ENCODE results near the gene LRRC23. TPM values are rescaled to one million over a fixed set of nuclear protein-coding genes. Genes with fewer than 3 reads are reported as not detected.
"Not testable (repeated sequence)": the region's sequence is repeated elsewhere in the genome, so short reads cannot be mapped to it uniquely, and the experiment has no call there.

Gene LRRC23
- total RNA-seq, 1 experiment from 2014 or later = 2.7 TPM

DNA sequence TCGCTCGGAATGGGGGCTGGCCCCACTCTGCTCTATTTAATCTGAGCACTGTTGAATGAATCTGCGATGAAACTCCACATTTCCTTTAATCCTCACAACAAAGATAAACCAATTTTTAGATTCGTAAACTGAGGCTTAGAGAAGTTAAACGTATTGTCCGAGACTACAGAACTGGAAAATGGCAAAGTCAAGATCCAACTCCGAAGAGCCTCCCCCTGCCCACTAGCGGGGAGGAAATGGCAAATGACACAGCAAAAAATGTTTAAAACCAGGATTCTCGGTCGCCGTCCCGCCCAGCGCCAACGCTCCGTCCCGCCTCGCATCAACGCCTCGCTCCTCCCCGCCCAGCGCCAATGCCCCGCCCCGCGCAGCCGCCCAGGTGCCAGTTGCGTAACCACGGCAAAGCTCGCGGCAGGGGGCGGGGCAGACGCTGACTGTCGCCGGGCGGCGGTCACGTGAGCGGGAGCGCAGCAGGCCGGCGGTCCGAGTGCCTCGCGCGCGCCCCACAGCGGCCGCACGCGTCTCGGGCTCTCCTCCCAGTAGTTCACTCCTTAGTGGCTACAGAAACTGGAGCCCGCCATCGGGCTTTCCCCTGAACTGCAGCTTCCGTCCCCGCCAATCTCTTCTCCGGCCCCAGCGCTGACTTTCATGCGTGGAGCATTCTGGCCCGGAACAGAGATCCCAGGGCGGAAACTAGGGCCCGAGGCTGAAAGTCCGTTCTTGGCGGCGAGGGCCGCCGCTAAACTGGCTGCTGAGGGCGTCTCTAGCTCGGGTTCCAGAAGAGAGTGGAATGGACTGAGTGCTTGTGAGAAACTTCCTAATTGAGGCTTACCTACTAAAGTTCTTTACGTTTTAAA, 13.6 kb upstream of the LRRC23 start:
- peak; percentile 94 for DNase-seq
- H3K9me3 ChIP-seq = no peaks in the 10 kb centered on the region
- H3K36me3 ChIP-seq = peaks cover 6% of the 10 kb centered on the region
- H3K27me3 ChIP-seq = no peaks in the 10 kb centered on the region
- H3K4me3 ChIP-seq = peak overlapping the region; percentile 42

DNA sequence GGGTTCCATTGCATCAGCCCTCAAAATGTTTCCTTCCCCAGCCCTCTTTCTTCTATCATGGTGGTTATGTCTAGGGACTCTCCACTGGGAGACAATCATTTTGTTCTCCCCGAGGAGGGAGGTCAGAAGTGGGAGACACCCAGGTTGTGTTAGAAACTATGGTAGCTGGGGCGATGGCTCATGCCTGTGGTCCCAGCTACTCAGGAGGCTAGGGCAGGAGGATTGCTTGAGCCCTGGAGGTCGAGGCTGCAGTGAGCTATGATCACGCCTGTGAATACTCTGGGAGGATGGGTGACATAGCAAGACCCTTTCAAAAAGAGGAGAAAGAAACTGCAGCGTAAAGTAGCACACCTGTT, 13.0 kb upstream of the LRRC23 start:
- Histone ChIP-seq H3K36me3 (peaks cover 6% of the 10 kb centered on the region), H3K27me3 (no peaks in the 10 kb centered on the region), H3K4me3 (peak overlapping the region; percentile 42), H3K9me3 (no peaks in the 10 kb centered on the region)
- no peak for DNase-seq

DNA sequence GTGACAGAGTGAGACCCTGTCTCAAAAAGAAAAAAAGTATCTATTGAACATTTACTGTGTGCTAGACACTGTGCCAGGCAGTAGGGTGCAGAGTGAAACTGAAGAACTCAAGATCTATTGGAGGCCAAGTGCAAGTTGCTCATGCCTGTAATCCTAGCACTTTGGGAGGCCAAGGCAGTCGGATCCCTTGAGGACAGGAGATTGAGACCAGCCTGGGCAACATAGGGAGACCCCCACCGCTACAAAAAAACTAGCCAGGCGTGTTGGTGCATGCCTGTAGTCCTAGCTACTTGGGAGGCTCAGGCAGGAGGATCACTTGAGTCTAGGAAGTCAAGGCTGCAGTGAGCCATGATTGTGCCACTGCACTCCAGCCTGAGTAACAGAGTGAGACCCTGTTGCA, 11.9 kb upstream of the LRRC23 start:
- not testable (repeated sequence) for DNase-seq, H3K4me3 ChIP-seq

DNA sequence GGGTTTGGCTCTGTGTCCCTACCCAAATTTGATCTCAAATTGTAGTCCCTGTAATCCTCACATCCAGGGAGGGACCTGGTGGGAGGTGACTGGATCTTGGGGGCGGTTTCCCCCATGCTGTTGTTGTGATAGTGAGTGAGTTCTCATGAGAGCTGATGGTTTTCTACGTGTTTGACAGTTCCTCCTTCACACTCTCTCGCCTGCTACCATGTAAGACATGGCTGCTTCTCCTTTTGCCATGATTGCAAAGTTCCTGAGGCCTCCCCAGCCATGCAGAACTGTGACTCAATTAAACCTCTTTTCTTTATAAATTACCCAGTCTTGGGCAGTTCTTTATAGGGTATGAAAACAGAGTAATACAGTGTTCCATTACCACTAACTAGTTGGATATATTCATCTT, 10.3 kb upstream of the LRRC23 start:
- peaks cover 6% of the 10 kb centered on the region for H3K36me3 ChIP-seq
- H3K27me3 ChIP-seq = no peaks in the 10 kb centered on the region
- DNase-seq = no peak
- no peaks in the 10 kb centered on the region for H3K9me3 ChIP-seq
- H3K4me3 ChIP-seq = no peak overlapping the region

More for the DNA sequence above, 11.9 kb upstream of the LRRC23 start:
- H3K9me3 ChIP-seq, H3K36me3 ChIP-seq, H3K27me3 ChIP-seq: not testable (repeated sequence)

DNA sequence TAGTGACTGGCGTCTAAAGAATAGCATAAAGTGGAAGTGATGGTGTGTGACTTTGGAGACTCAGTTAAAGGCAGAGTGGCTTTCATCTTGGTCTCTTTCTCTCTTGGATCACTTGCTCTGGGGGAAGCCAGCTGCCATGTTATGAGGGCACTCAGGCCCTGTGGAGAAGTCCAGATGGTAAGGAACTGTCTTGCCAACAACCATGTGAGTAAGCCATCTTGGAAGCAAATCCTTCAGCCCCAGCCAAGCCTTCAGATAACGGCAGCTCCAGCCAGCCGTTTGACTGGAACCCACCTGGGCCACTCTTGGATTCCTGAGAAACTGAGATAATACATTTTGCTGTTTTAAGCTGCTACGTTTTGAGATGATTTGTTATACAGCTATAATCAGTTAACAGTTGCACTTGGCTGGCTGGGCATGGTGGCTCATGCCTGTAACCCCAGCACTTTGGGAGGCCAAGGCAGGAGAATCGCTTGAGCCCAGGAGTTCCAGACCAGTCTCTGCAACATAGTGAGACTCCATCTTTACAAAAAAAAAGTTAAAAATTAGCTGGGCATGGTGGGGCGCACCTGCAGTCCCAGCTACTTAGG, 7.7 kb upstream of the LRRC23 start:
- DNase-seq = peak; percentile 82
- Histone ChIP-seq H3K9me3 (no peaks in the 10 kb centered on the region), H3K27me3 (no peaks in the 10 kb centered on the region), H3K36me3 (no peaks in the 10 kb centered on the region), H3K4me3 (no peak overlapping the region)

DNA sequence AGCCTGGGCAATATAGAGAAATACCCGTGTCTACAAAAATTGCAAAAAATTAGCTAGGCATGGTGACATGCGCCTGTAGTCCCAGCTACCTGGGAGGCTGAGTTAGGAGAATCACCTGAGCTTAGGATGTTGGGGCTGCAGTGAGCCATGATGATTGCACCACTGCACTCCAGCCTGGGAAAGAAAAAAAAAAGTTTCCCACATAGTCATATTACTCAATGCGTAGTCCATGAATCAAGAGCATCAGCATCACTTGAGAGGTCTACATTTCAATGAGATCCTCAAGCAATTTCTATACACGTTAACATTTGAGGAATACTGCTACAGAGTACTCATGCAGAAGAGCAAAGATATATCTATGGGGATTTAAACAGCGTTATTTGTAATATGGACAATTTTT, 5.2 kb upstream of the LRRC23 start:
- Histone ChIP-seq H3K4me3 (no peak overlapping the region), H3K36me3 (no peaks in the 10 kb centered on the region), H3K9me3 (no peaks in the 10 kb centered on the region), H3K27me3 (no peaks in the 10 kb centered on the region)
- DNase-seq = no peak

DNA sequence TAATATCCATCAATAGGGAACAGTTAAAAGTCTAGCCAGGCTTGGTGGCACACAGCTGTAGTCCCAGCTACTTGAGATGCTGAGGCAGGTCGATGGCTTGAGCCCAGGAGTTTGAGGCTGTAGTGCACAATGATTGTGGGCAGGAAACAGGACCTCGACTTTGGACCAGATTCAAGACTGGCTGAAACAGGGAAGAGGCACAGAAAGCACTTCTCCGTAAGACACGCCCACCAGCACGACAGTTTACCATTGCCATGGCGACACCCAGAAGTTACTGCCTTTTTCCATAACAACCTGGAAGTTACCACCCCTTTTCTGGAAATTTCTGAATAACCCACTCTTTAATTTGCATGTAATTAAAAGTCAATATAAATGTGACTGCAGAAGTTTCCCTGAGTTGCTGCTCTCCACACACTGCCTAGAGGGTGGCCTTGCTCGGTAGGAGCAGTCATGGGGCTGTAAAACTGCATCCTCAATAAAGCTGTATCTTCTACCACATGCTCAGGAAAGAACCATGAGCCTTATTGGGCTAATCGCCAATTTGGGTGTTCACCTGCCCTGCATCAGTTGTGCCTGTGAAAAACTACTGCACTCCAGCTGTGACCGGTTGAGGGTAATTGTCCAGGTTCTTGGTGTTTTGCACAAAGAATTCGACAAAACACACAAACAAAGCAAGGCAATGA, 4.6 kb upstream of the LRRC23 start:
- Histone ChIP-seq H3K27me3 (no peaks in the 10 kb centered on the region), H3K36me3 (no peaks in the 10 kb centered on the region), H3K9me3 (no peaks in the 10 kb centered on the region), H3K4me3 (no peak overlapping the region)
- peak; percentile 48 for DNase-seq

DNA sequence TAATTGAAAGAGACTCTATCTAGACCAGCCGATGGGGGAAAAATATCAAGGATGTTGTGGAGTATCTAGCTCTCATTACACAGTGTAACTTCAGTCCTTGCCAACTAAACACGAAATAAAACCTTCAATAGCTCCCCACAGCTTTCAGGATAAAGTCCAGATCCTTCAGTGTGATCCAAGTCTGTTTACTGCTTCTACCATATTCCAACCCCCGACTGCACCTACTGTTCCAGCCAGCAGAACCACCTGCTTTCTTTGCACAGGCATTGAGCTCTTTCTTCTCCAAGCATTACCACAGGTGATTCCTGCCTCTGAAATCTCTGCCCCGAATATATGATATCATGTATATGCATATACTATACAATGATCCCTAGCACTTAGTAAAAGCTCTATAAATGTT, 2.2 kb upstream of the LRRC23 start:
- no peak for DNase-seq
- no peaks in the 10 kb centered on the region for H3K36me3 ChIP-seq
- no peaks in the 10 kb centered on the region for H3K27me3 ChIP-seq
- H3K4me3 ChIP-seq = no peak overlapping the region
- no peaks in the 10 kb centered on the region for H3K9me3 ChIP-seq

DNA sequence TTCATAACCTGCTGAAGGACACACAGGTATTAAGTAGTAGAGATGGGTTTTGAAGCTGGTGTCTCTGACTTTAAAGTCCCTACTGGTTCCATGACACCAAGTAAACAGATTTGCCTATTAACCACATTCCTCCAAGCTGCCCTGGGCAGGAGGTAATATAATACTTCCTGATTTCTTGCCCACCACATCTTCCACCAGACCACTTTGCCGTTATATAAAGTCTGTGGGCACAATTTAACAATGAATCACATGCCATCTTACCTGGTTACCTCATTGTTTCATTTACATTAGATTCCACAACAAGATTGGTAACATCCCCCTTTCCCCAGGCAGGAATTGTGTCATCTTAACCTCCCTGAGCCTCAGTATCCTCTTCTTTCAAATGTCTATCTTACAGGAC, 900 bp upstream of the LRRC23 start:
- Histone ChIP-seq H3K9me3 (no peaks in the 10 kb centered on the region), H3K36me3 (no peaks in the 10 kb centered on the region), H3K27me3 (no peaks in the 10 kb centered on the region), H3K4me3 (no peak overlapping the region)
- DNase-seq = no peak

DNA sequence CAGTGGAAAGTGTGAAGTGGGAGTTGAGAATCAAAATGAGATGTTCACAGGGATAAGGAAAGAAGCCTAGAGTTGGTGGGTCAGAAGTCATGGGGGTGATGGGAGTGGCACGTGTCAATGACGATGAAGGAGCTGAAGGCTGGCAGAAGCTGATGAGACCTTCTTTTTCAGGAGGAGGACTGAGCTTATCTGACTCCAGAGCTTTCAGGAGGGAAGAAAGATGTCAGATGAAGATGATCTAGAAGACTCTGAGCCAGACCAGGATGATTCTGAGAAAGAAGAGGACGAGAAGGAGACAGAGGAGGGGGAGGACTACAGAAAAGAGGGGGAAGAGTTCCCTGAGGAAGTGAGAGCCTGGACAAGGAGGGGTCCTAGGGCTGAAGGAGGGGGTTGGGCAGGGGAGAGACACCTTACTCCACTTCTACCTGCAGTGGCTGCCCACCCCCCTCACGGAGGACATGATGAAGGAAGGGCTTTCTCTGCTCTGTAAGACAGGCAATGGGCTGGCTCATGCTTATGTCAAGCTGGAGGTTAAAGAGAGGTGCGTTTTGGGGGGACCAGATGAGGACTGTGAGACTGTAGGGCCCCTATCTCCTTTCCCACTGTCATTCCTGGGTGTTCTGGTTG, 905 bp downstream of the LRRC23 start:
- Histone ChIP-seq H3K4me3 (peak overlapping the region; percentile 76), H3K27me3 (no peaks in the 10 kb centered on the region), H3K36me3 (no peaks in the 10 kb centered on the region), H3K9me3 (no peaks in the 10 kb centered on the region)
- no peak for DNase-seq

DNA sequence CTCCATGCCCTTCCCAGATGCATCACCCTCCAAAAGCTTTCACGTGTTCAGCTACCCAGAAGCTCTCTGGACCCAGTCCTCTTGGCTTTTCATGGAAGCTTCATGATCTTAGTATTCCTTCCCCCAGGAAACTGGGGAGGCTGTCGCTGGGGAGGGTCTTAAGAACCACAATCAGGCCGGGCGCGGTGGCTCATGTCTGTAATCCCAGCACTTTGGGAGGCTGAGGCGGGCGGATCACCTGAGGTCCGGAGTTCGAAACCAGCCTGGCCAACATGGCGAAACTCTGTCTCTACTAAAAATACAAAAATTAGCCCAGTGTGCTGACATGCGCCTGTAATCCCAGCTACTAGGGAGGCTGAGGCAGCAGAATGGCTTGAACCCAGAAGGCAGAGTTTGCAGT, 3.5 kb downstream of the LRRC23 start:
- not testable (repeated sequence) for H3K27me3 ChIP-seq, DNase-seq, H3K4me3 ChIP-seq, H3K9me3 ChIP-seq, H3K36me3 ChIP-seq

DNA sequence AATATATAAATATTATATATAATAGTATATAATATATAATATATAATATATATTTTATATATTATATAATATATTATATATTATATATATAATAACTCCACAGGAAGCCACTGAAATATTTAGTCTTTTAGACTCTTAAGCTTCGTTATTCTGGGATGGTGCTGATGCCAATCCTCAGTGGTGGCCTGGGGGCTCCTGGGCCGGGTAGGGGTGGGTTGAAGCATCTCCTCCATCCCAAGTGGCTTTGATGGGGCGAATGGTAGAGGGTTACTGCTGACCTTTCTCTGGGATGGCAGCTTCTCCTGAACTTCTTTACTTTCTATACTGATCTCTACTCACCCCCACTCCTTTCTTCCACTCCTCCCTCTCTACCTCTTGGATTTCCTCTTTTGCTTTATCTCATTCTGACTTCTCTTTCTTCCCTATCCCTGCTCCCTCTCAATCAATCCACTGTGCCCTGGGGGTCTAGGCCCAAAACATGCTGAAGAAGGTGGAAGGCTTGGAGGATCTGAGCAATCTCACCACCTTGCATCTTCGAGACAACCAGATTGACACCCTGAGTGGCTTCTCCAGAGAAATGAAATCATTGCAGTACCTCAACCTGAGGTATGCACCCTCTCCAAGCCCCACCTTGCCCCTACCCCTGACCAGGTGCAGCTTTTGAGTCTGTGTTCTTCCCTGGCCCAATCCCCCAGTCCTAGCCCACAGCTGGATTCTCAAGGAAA, 5.0 kb downstream of the LRRC23 start:
- no peaks in the 10 kb centered on the region for H3K36me3 ChIP-seq
- no peaks in the 10 kb centered on the region for H3K9me3 ChIP-seq
- no peaks in the 10 kb centered on the region for H3K27me3 ChIP-seq
- DNase-seq = no peak
- H3K4me3 ChIP-seq = no peak overlapping the region

DNA sequence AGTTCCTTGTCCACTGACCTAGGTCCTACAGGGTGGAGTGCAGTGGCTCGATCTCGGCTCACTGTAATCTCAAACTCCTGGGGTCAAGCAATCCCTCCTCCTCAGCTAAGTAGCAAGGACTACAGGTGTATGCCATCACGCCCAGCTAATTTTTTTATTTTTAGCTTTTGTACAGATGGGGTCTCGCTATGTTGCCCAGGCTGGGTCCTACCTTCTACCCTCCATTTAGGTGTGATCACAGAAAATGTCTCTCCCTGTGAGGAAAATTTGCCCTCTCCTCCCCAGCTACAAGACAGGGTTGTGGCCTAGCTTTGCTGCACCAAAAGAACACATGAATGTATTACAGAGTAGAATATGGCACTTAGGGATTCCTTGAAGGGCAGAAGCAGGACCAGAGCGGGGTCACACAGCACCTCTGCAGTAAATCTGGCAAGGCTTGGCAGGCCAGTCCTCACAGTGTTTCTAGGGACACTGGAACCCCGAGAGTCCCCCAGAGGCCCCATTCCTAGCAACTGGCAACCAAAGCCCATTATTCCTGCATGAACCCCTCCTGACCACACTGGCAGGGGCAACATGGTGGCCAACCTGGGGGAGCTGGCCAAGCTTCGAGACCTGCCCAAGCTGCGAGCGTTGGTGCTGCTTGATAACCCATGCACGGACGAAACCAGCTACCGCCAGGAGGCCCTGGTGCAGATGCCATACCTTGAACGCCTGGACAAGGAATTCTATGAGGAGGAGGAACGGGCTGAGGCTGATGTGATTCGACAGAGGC, 7.7 kb downstream of the LRRC23 start:
- peaks cover 4% of the 10 kb centered on the region; the same call in 1 of the 2 replicates for H3K36me3 ChIP-seq
- DNase-seq = no peak
- H3K4me3 ChIP-seq = no peak overlapping the region
- H3K27me3 ChIP-seq = no peaks in the 10 kb centered on the region
- H3K9me3 ChIP-seq = no peaks in the 10 kb centered on the region

DNA sequence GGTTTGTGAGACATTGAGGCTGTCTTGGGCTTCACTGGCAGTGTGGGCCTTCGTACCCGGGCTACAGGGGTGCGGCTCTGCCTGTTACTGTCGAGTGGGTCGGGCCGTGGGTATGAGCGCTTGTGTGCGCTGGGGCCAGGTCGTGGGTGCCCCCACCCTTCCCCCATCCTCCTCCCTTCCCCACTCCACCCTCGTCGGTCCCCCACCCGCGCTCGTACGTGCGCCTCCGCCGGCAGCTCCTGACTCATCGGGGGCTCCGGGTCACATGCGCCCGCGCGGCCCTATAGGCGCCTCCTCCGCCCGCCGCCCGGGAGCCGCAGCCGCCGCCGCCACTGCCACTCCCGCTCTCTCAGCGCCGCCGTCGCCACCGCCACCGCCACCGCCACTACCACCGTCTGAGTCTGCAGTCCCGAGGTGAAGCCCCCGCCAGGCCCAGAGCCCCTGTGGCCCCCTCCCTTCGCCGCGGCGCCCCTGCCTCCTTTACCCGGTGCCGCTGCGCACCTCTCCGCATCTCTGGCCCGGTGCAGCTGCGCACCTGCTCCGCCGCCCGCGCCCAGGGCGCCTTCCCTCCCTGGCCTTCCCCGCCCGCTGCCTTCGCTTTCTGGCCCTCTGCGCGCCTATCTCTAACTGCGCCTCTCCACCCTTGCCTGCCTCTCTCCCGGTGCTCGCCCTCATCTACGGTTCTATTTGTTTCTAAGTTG, 9.8 kb downstream of the LRRC23 start, which contains the start of gene ENO2:
Gene ENO2, plus strand, starts transcription at position 335 of the 701 bp plus-strand sequence. CDS start 1,253 bp downstream, outside the sequence.
- H3K36me3 ChIP-seq = peaks cover 4% of the 10 kb centered on the region; the same call in 1 of the 2 replicates
- H3K4me3 ChIP-seq = peak within 1 kb of the TSS; percentile 73
- DNase-seq = peak; percentile 84
- no peaks in the 10 kb centered on the region for H3K9me3 ChIP-seq
- H3K27me3 ChIP-seq = no peaks in the 10 kb centered on the region

All from MG63 (cell line).